ENCODE measurements around the gene LPP. TPM values are rescaled to one million over a fixed set of nuclear protein-coding genes. Genes with fewer than 3 reads are reported as not detected.

The LPP gene
- total RNA-seq, 1 experiment from 2014 or later, result 54.0 TPM

GRCh38 chr3:188257384-188258026 is 103.5 kb downstream of the LPP start:
- Histone ChIP-seq H4K20me1 (ENCODE audit: insufficient read depth) (no peaks in the 10 kb centered on the region), H3K4me2 (ENCODE audit: low read length) (no peak overlapping the region)
- RAD21 ChIA-PET (ENCODE audit: low non-redundant PET in 1 of 2, low total read pairs in 2 of 2, uncharacterized antibody in 2 of 2, unreplicated experiment in 2 of 2), result no interaction called here

More at GRCh38 chr3:188257384-188258026, 103.5 kb downstream of the LPP start:
- Histone ChIP-seq H3K27me3 (ENCODE audit: insufficient read depth, low read length) (no peaks in the 10 kb centered on the region), H3K4me3 (replicated peaks in 1 of 2; ENCODE audit: low read depth in 1 of 2, low read length in 2 of 2) (no peak overlapping the region), H3K4me1 (ENCODE audit: control insufficient read depth in 1 of 2, insufficient read depth in 2 of 2, low read length in 2 of 2) (peaks cover 5 to 15% of the 10 kb centered on the region in 2 experiments; a peak in 2 of 4 replicates), H3K36me3 (ENCODE audit: control insufficient read depth in 1 of 2, insufficient read depth in 2 of 2, low read length in 2 of 2) (no peaks in the 10 kb centered on the region), H3K9me2 (ENCODE audit: insufficient read depth) (no peaks in the 10 kb centered on the region), H3K9ac (ENCODE audit: low read length) (no peak overlapping the region), H3K79me2 (ENCODE audit: insufficient read depth, low read length) (no peaks in the 10 kb centered on the region), H3K9me3 (ENCODE audit: control insufficient read depth in 1 of 2, insufficient read depth in 1 of 2, low read depth in 1 of 2, low read length in 2 of 2) (no peaks in the 10 kb centered on the region), H2AFZ (ENCODE audit: low read depth, low read length, poor library complexity, severe bottlenecking) (no peak overlapping the region), H3K27ac (ENCODE audit: low read depth, low read length) (no peak overlapping the region)
- BruUV-seq (replicated peaks), result no TSS peak
- CTCF ChIA-PET, result no interaction called here
- DNase-seq (ENCODE audit: low read depth, low spot score), result no peak
- intact Hi-C loops (cut with micrococcal nuclease), result no loop called here
- POLR2A ChIA-PET, result no interaction called here
- ATAC-seq, result no peak
- TF ChIP-seq CBX3 (IDR thresholded peaks at IDR 0.05; ENCODE audit: low read depth) (no peak), RAD21 (IDR thresholded peaks at IDR 0.05; ENCODE audit: low read depth) (no peak), SIN3A (IDR thresholded peaks at IDR 0.05; ENCODE audit: low read depth) (no peak), REST (IDR thresholded peaks at IDR 0.05; ENCODE audit: low read depth) (no peak), EZH2 (IDR thresholded peaks at IDR 0.05) (no peak), CEBPB (IDR thresholded peaks at IDR 0.05; ENCODE audit: low read depth) (no peak), CTCF (IDR thresholded peaks at IDR 0.05 in 2 of 3, conservative IDR thresholded peaks at IDR 0.05 in 1 of 3; ENCODE audit: borderline replicate concordance in 1 of 3, insufficient read depth in 1 of 3, low read depth in 2 of 3, low read length in 2 of 3) (no peak), POLR2A (IDR thresholded peaks at IDR 0.05; ENCODE audit: borderline replicate concordance, extremely low read depth, insufficient read depth, insufficient read length) (no peak), FOSL1 (IDR thresholded peaks at IDR 0.05; ENCODE audit: low read depth) (no peak), ATF3 (IDR thresholded peaks at IDR 0.05) (no peak), ZNF274 (IDR thresholded peaks at IDR 0.05; ENCODE audit: low read depth, low read length) (no peak), SP1 (IDR thresholded peaks at IDR 0.05; ENCODE audit: low read depth) (no peak), EGR1 (IDR thresholded peaks at IDR 0.05; ENCODE audit: low read depth) (no peak), POLR2AphosphoS5 (IDR thresholded peaks at IDR 0.05; ENCODE audit: low read depth, low read length) (no peak), ELF1 (IDR thresholded peaks at IDR 0.05; ENCODE audit: borderline replicate concordance, low read depth) (no peak), SRF (IDR thresholded peaks at IDR 0.05; ENCODE audit: low read depth) (no peak)
